Hepatocyte (in vitro differentiated cells): Measurements from ENCODE around the gene FARP1. TPM values are rescaled to one million over a fixed set of nuclear protein-coding genes. Genes with fewer than 3 reads are reported as not detected.
A peak's percentile ranks its signal among the peaks of the same experiment; 100 is the strongest.

Source experiments
- DNase-seq: peaks from one replicate; pipeline ENCODE4 v3.0.0-alpha.2; 2016; ENCODE audit warnings: low spot score
- H2AFZ ChIP-seq: fragments of 200-600 bp; sonication (generic); 2 replicates; pipeline ENCODE4 v1.6.0; 2016; ENCODE audit warnings: antibody characterized with exemption, mild to moderate bottlenecking
- H3K27ac ChIP-seq: fragments of 200-600 bp; sonication (generic); 2 replicates; pipeline ENCODE4 v1.5.1; 2016; ENCODE audit warnings: mild to moderate bottlenecking
- H3K27me3 ChIP-seq: fragments of 200-600 bp; sonication (generic); 2 replicates; pipeline ENCODE4 v1.6.1; 2016
- H3K36me3 ChIP-seq: fragments of 200-600 bp; sonication (generic); replicated peaks from 2 replicates; pipeline ENCODE4 v1.5.1; 2016; ENCODE audit warnings: low read depth; ENCODE audit not compliant: insufficient read depth
- H3K4me1 ChIP-seq: fragments of 200-600 bp; sonication (generic); 2 replicates; pipeline ENCODE4 v1.5.1; 2016; ENCODE audit warnings: mild to moderate bottlenecking, moderate library complexity; ENCODE audit not compliant: insufficient read depth
- H3K4me2 ChIP-seq: fragments of 200-600 bp; sonication (generic); 2 replicates; pipeline ENCODE4 v1.6.0; 2016
- H3K4me3 ChIP-seq: fragments of 200-600 bp; sonication (generic); 2 replicates; pipeline ENCODE4 v1.5.1; 2016; ENCODE audit warnings: mild to moderate bottlenecking
- H3K79me2 ChIP-seq: fragments of 200-600 bp; sonication (generic); 2 replicates; pipeline ENCODE4 v1.6.0; 2017; ENCODE audit warnings: mild to moderate bottlenecking
- H3K9me2 ChIP-seq: fragments of 200-600 bp; sonication (generic); replicated peaks from 2 replicates; pipeline ENCODE4 v1.6.0; 2017; ENCODE audit warnings: mild to moderate bottlenecking; ENCODE audit not compliant: insufficient read depth
- H3K9me3 ChIP-seq: fragments of 200-600 bp; sonication (generic); 2 replicates; pipeline ENCODE4 v1.5.1; 2016; ENCODE audit warnings: low read depth, mild to moderate bottlenecking
- H4K20me1 ChIP-seq: fragments of 200-600 bp; sonication (generic); 2 replicates; pipeline ENCODE4 v1.6.0; 2016; ENCODE audit warnings: mild to moderate bottlenecking; ENCODE audit not compliant: insufficient read depth, poor library complexity, severe bottlenecking
- EZH2 ChIP-seq: fragments of 200-600 bp; sonication (generic); IDR thresholded peaks from 2 replicates; pipeline ENCODE4 v1.6.1; 2016; ENCODE audit warnings: antibody characterized with exemption, mild to moderate bottlenecking, borderline replicate concordance
- EZH2phosphoT487 ChIP-seq: fragments of 200-600 bp; sonication (generic); IDR thresholded peaks from one replicate; pipeline ENCODE4 v1.6.1; 2018; ENCODE audit warnings: antibody characterized with exemption, mild to moderate bottlenecking, low read depth, moderate library complexity; ENCODE audit not compliant: unreplicated experiment, severe bottlenecking
- WGBS: methylation state at CpG from one replicate; pipeline ENCODE4 v1.1.6; 2016; ENCODE audit warnings: low lambda C conversion rate; ENCODE audit errors: missing lambda C conversion rate; 5-methylcytosine and 5-hydroxymethylcytosine counted together
- polyA plus RNA-seq: library from polyadenylated mRNA; unstranded; fragments of >200 nt; fragmentation: Nextera tagmentation; extraction: Ambion mirVana; gene quantifications from 2 replicates; pipeline ENCODE4 v1.2.1, GENCODE V29; 2016
- total RNA-seq: library from RNA; depleted of rRNA; stranded (reverse); fragments of >200 nt; gene quantifications from 2 replicates; pipeline ENCODE4 v1.2.3, GENCODE V29; 2014
- TF ChIP-seq, protein P1 (sequence below): fragments of 200-600 bp; sonication (generic); IDR thresholded peaks from 2 replicates; pipeline ENCODE4 v1.5.1; 2016; ENCODE audit warnings: antibody characterized with exemption, mild to moderate bottlenecking; ENCODE audit not compliant: poor library complexity

The FARP1 gene
- total and polyA plus RNA-seq, 2 experiments from 2014 or later, result 35.5 to 68.7 TPM

DNA sequence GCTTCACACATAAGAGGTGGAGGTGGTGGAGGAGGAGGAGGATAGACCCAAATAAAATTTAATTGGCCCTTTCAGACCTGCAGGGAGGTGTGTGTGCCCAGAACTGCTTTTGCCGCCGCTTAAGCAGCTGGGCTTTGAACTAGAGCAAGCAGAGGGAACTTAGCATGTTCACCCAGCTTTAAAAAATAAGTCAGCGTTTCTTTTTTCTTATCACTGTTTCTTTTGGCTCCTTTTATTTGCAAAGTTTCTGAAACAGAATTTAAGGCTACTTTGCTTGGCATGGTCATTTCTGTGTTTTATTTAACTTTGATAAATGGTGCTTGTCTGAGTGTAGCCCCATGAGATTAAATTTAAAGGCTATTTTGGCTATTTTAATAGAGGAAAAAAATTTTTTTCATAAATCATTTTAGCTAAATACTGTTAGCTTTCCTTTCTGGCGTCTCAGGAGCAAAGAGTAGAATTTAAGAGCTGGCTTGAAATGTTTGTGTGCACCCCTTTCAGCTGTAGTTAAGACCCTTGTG, 77.4 kb downstream of the FARP1 start:
- peaks cover 34% of the 10 kb centered on the region for H3K4me1 ChIP-seq
- no peaks in the 10 kb centered on the region for H4K20me1 ChIP-seq
- peak overlapping the region; percentile 28 for H3K27ac ChIP-seq
- 34% methylated on average over 4 of the region's 4 CpGs for WGBS
- DNase-seq, result no peak
- H3K4me2 ChIP-seq, result peak overlapping the region; percentile 6
- H3K36me3 ChIP-seq, result no peaks in the 10 kb centered on the region
- no peaks in the 10 kb centered on the region for H3K27me3 ChIP-seq
- H3K9me2 ChIP-seq, result no peaks in the 10 kb centered on the region
- no peak overlapping the region for H2AFZ ChIP-seq
- H3K4me3 ChIP-seq, result no peak overlapping the region
- no peaks in the 10 kb centered on the region for H3K9me3 ChIP-seq
- TF ChIP-seq EZH2, result no peak
- TF ChIP-seq, protein P1, sequence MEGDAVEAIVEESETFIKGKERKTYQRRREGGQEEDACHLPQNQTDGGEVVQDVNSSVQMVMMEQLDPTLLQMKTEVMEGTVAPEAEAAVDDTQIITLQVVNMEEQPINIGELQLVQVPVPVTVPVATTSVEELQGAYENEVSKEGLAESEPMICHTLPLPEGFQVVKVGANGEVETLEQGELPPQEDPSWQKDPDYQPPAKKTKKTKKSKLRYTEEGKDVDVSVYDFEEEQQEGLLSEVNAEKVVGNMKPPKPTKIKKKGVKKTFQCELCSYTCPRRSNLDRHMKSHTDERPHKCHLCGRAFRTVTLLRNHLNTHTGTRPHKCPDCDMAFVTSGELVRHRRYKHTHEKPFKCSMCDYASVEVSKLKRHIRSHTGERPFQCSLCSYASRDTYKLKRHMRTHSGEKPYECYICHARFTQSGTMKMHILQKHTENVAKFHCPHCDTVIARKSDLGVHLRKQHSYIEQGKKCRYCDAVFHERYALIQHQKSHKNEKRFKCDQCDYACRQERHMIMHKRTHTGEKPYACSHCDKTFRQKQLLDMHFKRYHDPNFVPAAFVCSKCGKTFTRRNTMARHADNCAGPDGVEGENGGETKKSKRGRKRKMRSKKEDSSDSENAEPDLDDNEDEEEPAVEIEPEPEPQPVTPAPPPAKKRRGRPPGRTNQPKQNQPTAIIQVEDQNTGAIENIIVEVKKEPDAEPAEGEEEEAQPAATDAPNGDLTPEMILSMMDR, result no peak
- TF ChIP-seq EZH2phosphoT487, result no peak
- peaks cover 85% of the 10 kb centered on the region for H3K79me2 ChIP-seq

DNA sequence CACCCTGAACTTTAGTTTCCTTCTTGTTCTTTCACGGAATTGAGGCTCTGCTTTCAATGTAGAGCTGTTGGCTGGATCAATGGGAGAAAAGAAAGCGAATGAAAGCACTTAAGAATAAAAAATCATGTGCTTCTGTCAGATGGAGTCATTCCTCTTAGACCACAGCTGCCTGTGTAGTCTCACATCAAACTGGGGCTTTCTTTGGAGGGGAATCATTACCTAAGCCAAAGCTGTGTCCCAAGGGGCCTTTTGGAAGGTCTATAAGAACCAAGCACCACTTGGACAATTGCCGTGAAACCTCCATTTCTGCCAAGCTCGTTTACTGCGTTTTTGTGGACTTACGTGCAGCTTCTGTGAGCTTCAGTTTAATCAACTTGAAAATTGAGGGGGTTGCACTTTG, 78.3 kb downstream of the FARP1 start:
- WGBS, result 60% methylated on average over 6 of the region's 6 CpGs
- no peaks in the 10 kb centered on the region for H3K9me3 ChIP-seq
- peak overlapping the region; percentile 22 for H3K4me2 ChIP-seq
- H3K4me3 ChIP-seq, result no peak overlapping the region
- no peak for DNase-seq
- no peaks in the 10 kb centered on the region for H3K27me3 ChIP-seq
- no peak for TF ChIP-seq EZH2
- TF ChIP-seq, protein P1, result no peak
- TF ChIP-seq EZH2phosphoT487, result no peak
- peaks cover 84% of the 10 kb centered on the region for H3K79me2 ChIP-seq
- peaks cover 29% of the 10 kb centered on the region for H3K4me1 ChIP-seq
- no peak overlapping the region for H2AFZ ChIP-seq
- no peaks in the 10 kb centered on the region for H3K36me3 ChIP-seq
- H3K9me2 ChIP-seq, result no peaks in the 10 kb centered on the region
- H3K27ac ChIP-seq, result peak overlapping the region; percentile 28
- H4K20me1 ChIP-seq, result no peaks in the 10 kb centered on the region

DNA sequence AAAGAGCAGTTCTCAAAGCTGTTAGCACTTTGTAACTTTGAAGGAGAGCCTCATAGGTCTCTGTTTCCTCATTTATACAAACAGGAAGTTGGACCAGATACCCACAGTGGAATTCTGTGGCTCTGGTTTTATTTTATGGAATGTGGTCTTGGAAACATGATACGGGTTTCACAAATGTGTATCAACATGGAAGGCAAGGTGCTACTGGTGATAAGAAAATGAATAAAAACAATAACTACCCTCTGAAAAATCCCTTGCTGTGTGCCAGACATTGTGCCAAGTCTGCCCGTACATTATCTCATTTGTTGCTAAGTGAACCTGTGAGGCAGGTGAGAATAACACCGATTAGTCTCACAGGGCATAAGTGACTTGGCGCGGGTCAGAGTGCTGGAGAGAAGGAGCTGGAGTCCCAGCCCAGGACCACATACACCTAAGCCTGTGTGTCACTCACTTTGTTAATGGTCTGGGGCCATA, 79.2 kb downstream of the FARP1 start:
- Histone ChIP-seq H2AFZ (no peak overlapping the region), H3K4me3 (no peak overlapping the region), H3K4me2 (no peak overlapping the region), H3K9me2 (no peaks in the 10 kb centered on the region), H3K9me3 (no peaks in the 10 kb centered on the region), H3K27me3 (no peaks in the 10 kb centered on the region), H4K20me1 (no peaks in the 10 kb centered on the region), H3K36me3 (no peaks in the 10 kb centered on the region), H3K4me1 (peaks cover 22% of the 10 kb centered on the region), H3K79me2 (peaks cover 83% of the 10 kb centered on the region), H3K27ac (no peak overlapping the region)
- no peak for DNase-seq
- TF ChIP-seq, protein P1, result no peak
- no peak for TF ChIP-seq EZH2phosphoT487
- TF ChIP-seq EZH2, result no peak
- 86% methylated on average over 5 of the region's 5 CpGs for WGBS
